GM21390 (cell line): ENCODE measurements around the gene SLC26A8.

Experiments used
- ATAC-seq: cut with Tn5 transposase; IDR thresholded peaks from one replicate; pipeline ENCODE4 v1.9.1; 2021; ENCODE audit not compliant: unreplicated experiment

Gene SLC26A8

GRCh38 chr6:36023996-36024795, at the start of gene SLC26A8:
SLC26A8 (minus strand) TSS chr6:36024641; CDS start chr6:36019707, 4,934 bp downstream.
- no peak for ATAC-seq

- ATAC-seq: no peak
Measured at GRCh38 chr6:36073587-36073986, 49.1 kb upstream of the SLC26A8 start.

GRCh38 chr6:36072681-36073080, 48.2 kb upstream of the SLC26A8 start:
- ATAC-seq: no peak

GRCh38 chr6:36071714-36072113, 47.3 kb upstream of the SLC26A8 start:
- ATAC-seq: no peak

- ATAC-seq: no peak
Measured at GRCh38 chr6:36071281-36071680, 46.8 kb upstream of the SLC26A8 start.

- no peak for ATAC-seq
Measured at GRCh38 chr6:36070252-36070651, 45.8 kb upstream of the SLC26A8 start.

- no peak for ATAC-seq
Measured at GRCh38 chr6:36069573-36069972, 45.1 kb upstream of the SLC26A8 start.

- ATAC-seq: no peak
Measured at GRCh38 chr6:36068586-36068985, 44.1 kb upstream of the SLC26A8 start.

- ATAC-seq: no peak
Measured at GRCh38 chr6:36068012-36068392, 43.6 kb upstream of the SLC26A8 start.

- no peak for ATAC-seq
Measured at GRCh38 chr6:36067374-36068011, 43.1 kb upstream of the SLC26A8 start.

GRCh38 chr6:36066817-36067216, 42.4 kb upstream of the SLC26A8 start:
- ATAC-seq: no peak

GRCh38 chr6:36065916-36066315, 41.5 kb upstream of the SLC26A8 start:
- ATAC-seq: no peak

- no peak for ATAC-seq
Measured at GRCh38 chr6:36064770-36065396, 40.4 kb upstream of the SLC26A8 start.

GRCh38 chr6:36063318-36064060, 39.0 kb upstream of the SLC26A8 start:
- no peak for ATAC-seq

- no peak for ATAC-seq
Measured at GRCh38 chr6:36062247-36062646, 37.8 kb upstream of the SLC26A8 start.

GRCh38 chr6:36061236-36061635, 36.8 kb upstream of the SLC26A8 start:
- ATAC-seq: no peak

GRCh38 chr6:36056178-36056577, 31.7 kb upstream of the SLC26A8 start:
- ATAC-seq: no peak

- no peak for ATAC-seq
Measured at GRCh38 chr6:36054956-36055355, 30.5 kb upstream of the SLC26A8 start.

GRCh38 chr6:36054415-36054814, 30.0 kb upstream of the SLC26A8 start:
- ATAC-seq: no peak

- ATAC-seq: no peak
Measured at GRCh38 chr6:36053878-36054277, 29.4 kb upstream of the SLC26A8 start.

- ATAC-seq: no peak
Measured at GRCh38 chr6:36052097-36052496, 27.7 kb upstream of the SLC26A8 start.
